Measurements from ENCODE around the gene SMTN. TPM values are rescaled to one million over a fixed set of nuclear protein-coding genes. Genes with fewer than 3 reads are reported as not detected.

Gene SMTN
- total and polyA plus RNA-seq, 2 donors (not counting 3 experiments of a cell fraction or from before 2014, with no cell fraction given), result 59.0 to 197 TPM

DNA sequence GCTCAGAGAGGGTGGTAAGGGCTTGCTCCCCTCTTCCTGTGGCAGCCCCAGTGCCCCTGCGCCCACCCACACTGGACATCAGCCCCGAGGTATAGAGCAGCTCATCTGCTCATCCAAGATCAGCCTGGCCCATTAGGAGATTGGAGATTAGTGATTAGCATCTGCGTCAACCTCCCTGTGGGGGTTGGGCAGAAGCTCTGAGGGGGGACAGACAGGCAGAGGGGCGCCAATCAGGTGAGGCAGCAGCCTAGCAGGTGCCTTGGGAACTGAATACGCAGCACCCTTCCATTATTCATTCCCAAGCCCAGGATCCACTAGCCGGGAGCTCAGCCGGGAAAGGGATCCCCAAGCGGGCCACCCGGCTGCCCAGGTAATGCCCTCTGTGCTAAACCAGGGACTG, 11.0 kb downstream of the SMTN start:
- intact Hi-C loops (cut with micrococcal nuclease) (no loop called here), dilution Hi-C loops (cut with MboI; ENCODE audit: extremely low pct_ligation_motif_present, low sequenced_read_pairs) (no loop called here)
- TF ChIP-seq POLR2AphosphoS5 (IDR thresholded peaks at IDR 0.05; ENCODE audit: insufficient read depth, low read depth, low read length) (no peak), POLR2A (IDR thresholded peaks at IDR 0.05; ENCODE audit: low read depth, low read length) (no peak), GATA2 (IDR thresholded peaks at IDR 0.05; ENCODE audit: insufficient read depth, insufficient read length, low read depth, low read length) (no peak), CTCF (IDR thresholded peaks at IDR 0.05; ENCODE audit: extremely low read depth in 1 of 2, insufficient read depth in 1 of 2, low read depth in 1 of 2, low read length in 2 of 2) (no peak), FOS (IDR thresholded peaks at IDR 0.05; ENCODE audit: borderline replicate concordance, insufficient read depth, low read length) (no peak), MYC (IDR thresholded peaks at IDR 0.05; ENCODE audit: low read depth, low read length) (no peak)
- BruUV-seq (replicated peaks), result no TSS peak
- H3K27ac ChIP-seq (ENCODE audit: insufficient read depth, low read depth, low read length), result no peak overlapping the region
- H3K9me1 ChIP-seq (replicated peaks; ENCODE audit: control insufficient read depth, extremely low read depth, insufficient read depth, low read length), result no peaks in the 10 kb centered on the region
- H3K4me3 ChIP-seq (replicated peaks in 1 of 3; ENCODE audit: insufficient read depth in 1 of 3, low read depth in 1 of 3, low read length in 3 of 3), result no peak overlapping the region
- no peak overlapping the region for H3K9ac ChIP-seq (replicated peaks; ENCODE audit: extremely low read depth, insufficient read depth, low read length)
- no peak overlapping the region for H3K4me2 ChIP-seq (ENCODE audit: insufficient read depth, low read length)
- peaks cover 30 to 89% of the 10 kb centered on the region in 2 experiments for H3K36me3 ChIP-seq (ENCODE audit: control insufficient read depth in 2 of 2, extremely low read depth in 1 of 2, insufficient read depth in 2 of 2, low read length in 2 of 2)
- no peak for FAIRE-seq
- H3K4me1 ChIP-seq (ENCODE audit: control insufficient read depth, extremely low read depth, insufficient read depth, low read length), result no peaks in the 10 kb centered on the region
- DNase-seq (ENCODE audit: low read depth, low spot score), result no peak
- peaks cover 24% of the 10 kb centered on the region for H3K79me2 ChIP-seq (ENCODE audit: control insufficient read depth, insufficient read depth, low read length)
- POLR2A ChIA-PET, result interaction anchor here (0.6 to 2.0 kb wide), 2 partner anchors 123 to 166 kb away, joined by 4 to 9 read pairs; partner anchors contain the start of genes MORC2 and TUG1
- no peaks in the 10 kb centered on the region for H4K20me1 ChIP-seq (replicated peaks; ENCODE audit: control insufficient read depth, extremely low read depth, insufficient read depth, low read length)
- H2AFZ ChIP-seq (ENCODE audit: low read depth, low read length), result no peak overlapping the region
- no peaks in the 10 kb centered on the region for H3K27me3 ChIP-seq (ENCODE audit: control insufficient read depth in 2 of 2, insufficient read depth in 2 of 2, low read length in 2 of 2)
- H3K9me3 ChIP-seq (replicated peaks; ENCODE audit: control insufficient read depth, insufficient read depth, low read length), result no peaks in the 10 kb centered on the region
- CTCF ChIA-PET, result interaction anchor here (1.1 to 3.2 kb wide), 3 partner anchors 10 to 141 kb away, joined by 4 to 11 read pairs (median 4); no protein-coding TSS in a partner anchor
